DOHH2 (cell line): ENCODE results near the gene ACOT11.

Source experiments
- H3F3A ChIP-seq: fragments of 200-600 bp; sonication (generic), shearing (Covaris generic); 2 replicates; pipeline ENCODE4 v1.6.0; 2016; ENCODE audit warnings: antibody characterized with exemption, mild to moderate bottlenecking; ENCODE audit not compliant: control insufficient read depth, insufficient read depth
- H3K27ac ChIP-seq: fragments of 200-600 bp; sonication (generic); 2 replicates; pipeline ENCODE4 v1.5.1; 2014; ENCODE audit warnings: low read depth, mild to moderate bottlenecking, low read length, moderate library complexity
- H3K27me3 ChIP-seq: fragments of 200-600 bp; sonication (generic); 2 replicates; pipeline ENCODE4 v1.6.1; 2014; ENCODE audit warnings: mild to moderate bottlenecking, low read length, mixed read lengths; ENCODE audit not compliant: control insufficient read depth
- H3K36me3 ChIP-seq: fragments of 200-600 bp; sonication (generic); 2 replicates; pipeline ENCODE4 v1.6.1; 2014; ENCODE audit warnings: mild to moderate bottlenecking, low read length, moderate library complexity, mixed read lengths; ENCODE audit not compliant: control insufficient read depth
- H3K4me1 ChIP-seq: fragments of 200-600 bp; sonication (generic); 2 replicates; pipeline ENCODE4 v1.6.1; 2014; ENCODE audit warnings: mild to moderate bottlenecking, low read length, mixed read lengths; ENCODE audit not compliant: control insufficient read depth
- H3K4me2 ChIP-seq: fragments of 200-600 bp; sonication (generic); 2 replicates; pipeline ENCODE4 v1.6.0; 2014; ENCODE audit warnings: mild to moderate bottlenecking, low read length, moderate library complexity
- H3K4me3 ChIP-seq: fragments of 200-600 bp; sonication (generic); 2 replicates; pipeline ENCODE4 v1.5.1; 2014; ENCODE audit warnings: mild to moderate bottlenecking, low read length, mixed read lengths
- H3K79me2 ChIP-seq: fragments of 200-600 bp; sonication (generic); 2 replicates; pipeline ENCODE4 v1.6.1; 2014; ENCODE audit warnings: mild to moderate bottlenecking, low read length, mixed read lengths; ENCODE audit not compliant: control insufficient read depth
- H3K9me2 ChIP-seq: fragments of 200-600 bp; sonication (generic); replicated peaks from 2 replicates; pipeline ENCODE4 v1.6.1; 2014; ENCODE audit warnings: mild to moderate bottlenecking, low read length, mixed read lengths; ENCODE audit not compliant: control insufficient read depth
- H3K9me3 ChIP-seq: fragments of 200-600 bp; sonication (generic); 2 replicates; pipeline ENCODE4 v1.6.1; 2014; ENCODE audit warnings: antibody characterized with exemption, low read length, mixed read lengths; ENCODE audit not compliant: control insufficient read depth, insufficient read depth
- H4K20me1 ChIP-seq: fragments of 200-600 bp; sonication (generic); 2 replicates; pipeline ENCODE4 v1.6.0; 2014; ENCODE audit warnings: low read depth, mild to moderate bottlenecking, antibody characterized with exemption, low read length, moderate library complexity; ENCODE audit not compliant: control insufficient read depth, insufficient read depth
- CTCF ChIP-seq: fragments of 200-600 bp; sonication (generic); IDR thresholded peaks from one replicate; pipeline ENCODE4 v1.5.1; 2014; ENCODE audit warnings: antibody characterized with exemption, mild to moderate bottlenecking, low read depth, low read length; ENCODE audit not compliant: poor library complexity, severe bottlenecking
- EZH2phosphoT487 ChIP-seq: fragments of 200-600 bp; sonication (generic); IDR thresholded peaks from 2 replicates; pipeline ENCODE4 v1.6.1; 2017; ENCODE audit warnings: borderline replicate concordance, mild to moderate bottlenecking, antibody characterized with exemption, low read length, moderate library complexity, mixed read lengths

Gene ACOT11

GRCh38 chr1:54543729-54544496, 4.1 kb upstream of the ACOT11 start:
- no peak overlapping the region for H3K27ac ChIP-seq
- H3K9me2 ChIP-seq = no peaks in the 10 kb centered on the region
- no peak overlapping the region for H3K4me2 ChIP-seq

GRCh38 chr1:54545916-54546635, 2.0 kb upstream of the ACOT11 start:
- H3K4me3 ChIP-seq = no peak overlapping the region
- H3K4me1 ChIP-seq = no peaks in the 10 kb centered on the region
- TF ChIP-seq CTCF (no peak), EZH2phosphoT487 (no peak)
- no peaks in the 10 kb centered on the region for H4K20me1 ChIP-seq
- no peaks in the 10 kb centered on the region for H3K36me3 ChIP-seq
- H3F3A ChIP-seq = no peaks in the 10 kb centered on the region
- H3K27ac ChIP-seq = no peak overlapping the region
- peaks cover 20% of the 10 kb centered on the region for H3K27me3 ChIP-seq
- H3K79me2 ChIP-seq = no peaks in the 10 kb centered on the region
- no peaks in the 10 kb centered on the region for H3K9me3 ChIP-seq
- no peaks in the 10 kb centered on the region for H3K9me2 ChIP-seq
- H3K4me2 ChIP-seq = no peak overlapping the region

More at GRCh38 chr1:54543729-54544496, 4.1 kb upstream of the ACOT11 start:
- H4K20me1 ChIP-seq = no peaks in the 10 kb centered on the region
- H3K4me3 ChIP-seq = no peak overlapping the region
- H3K36me3 ChIP-seq = no peaks in the 10 kb centered on the region
- H3K4me1 ChIP-seq = no peaks in the 10 kb centered on the region
- no peaks in the 10 kb centered on the region for H3F3A ChIP-seq
- H3K79me2 ChIP-seq = no peaks in the 10 kb centered on the region
- H3K27me3 ChIP-seq = peaks cover 25% of the 10 kb centered on the region
- no peaks in the 10 kb centered on the region for H3K9me3 ChIP-seq
- TF ChIP-seq EZH2phosphoT487 (no peak), CTCF (no peak)

- no peak for TF ChIP-seq CTCF
- TF ChIP-seq EZH2phosphoT487 = no peak
These were observed 1.2 kb upstream of the ACOT11 start for GRCh38 chr1:54546651-54547401.

More at GRCh38 chr1:54546651-54547401, 1.2 kb upstream of the ACOT11 start:
- peaks cover 16% of the 10 kb centered on the region for H3K27me3 ChIP-seq
- no peak overlapping the region for H3K27ac ChIP-seq
- no peak overlapping the region for H3K4me2 ChIP-seq
- no peaks in the 10 kb centered on the region for H3K36me3 ChIP-seq
- no peaks in the 10 kb centered on the region for H3K79me2 ChIP-seq
- no peaks in the 10 kb centered on the region for H4K20me1 ChIP-seq
- H3K9me2 ChIP-seq = no peaks in the 10 kb centered on the region
- H3F3A ChIP-seq = no peaks in the 10 kb centered on the region
- H3K4me3 ChIP-seq = no peak overlapping the region
- no peaks in the 10 kb centered on the region for H3K9me3 ChIP-seq
- H3K4me1 ChIP-seq = no peaks in the 10 kb centered on the region
